ENCODE data around the gene YIF1A. TPM values are rescaled to one million over a fixed set of nuclear protein-coding genes. Genes with fewer than 3 reads are reported as not detected.

The YIF1A gene
- total RNA-seq, 1 experiment from 2014 or later = 54.7 TPM

DNA sequence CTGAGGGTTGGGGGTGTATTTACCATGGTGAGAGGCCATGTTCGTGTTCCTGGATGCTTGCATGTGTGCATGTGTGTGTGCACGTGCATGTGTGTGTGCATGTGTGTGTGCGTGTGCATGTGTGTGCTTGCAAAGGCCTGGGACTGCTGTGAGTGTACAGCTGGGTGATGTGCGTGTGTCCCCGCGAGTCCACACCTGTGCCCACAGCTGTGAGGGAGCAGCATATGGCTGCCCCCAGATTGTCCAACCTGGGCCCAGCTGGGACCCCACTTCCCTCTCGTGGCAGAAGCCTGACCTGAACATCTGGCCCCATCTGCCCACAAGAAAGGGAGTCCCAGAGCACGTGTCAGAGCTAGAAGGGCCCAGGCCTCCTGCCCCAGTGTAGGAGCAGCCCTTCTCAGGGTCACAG lies 36.3 kb upstream of the YIF1A start:
- Histone ChIP-seq H3K4me2 (ENCODE audit: low read length) (peak overlapping the region; percentile 46; the same call in 1 of the 2 replicates), H3K27me3 (ENCODE audit: insufficient read depth, low read length) (no peaks in the 10 kb centered on the region), H3K9me2 (ENCODE audit: insufficient read depth) (no peaks in the 10 kb centered on the region), H3K27ac (ENCODE audit: low read depth, low read length) (no peak overlapping the region), H3K79me2 (ENCODE audit: insufficient read depth, low read length) (no peaks in the 10 kb centered on the region), H3K4me3 (replicated peaks in 1 of 2; ENCODE audit: low read depth in 1 of 2, low read length in 2 of 2) (no peak overlapping the region), H3K4me1 (ENCODE audit: control insufficient read depth in 1 of 2, insufficient read depth in 2 of 2, low read length in 2 of 2) (peaks cover 17 to 56% of the 10 kb centered on the region in 2 experiments), H3K36me3 (ENCODE audit: control insufficient read depth in 1 of 2, insufficient read depth in 2 of 2, low read length in 2 of 2) (no peaks in the 10 kb centered on the region), H4K20me1 (ENCODE audit: insufficient read depth) (no peaks in the 10 kb centered on the region), H3K9ac (ENCODE audit: low read length) (0 out of 2 replicates have a peak overlapping the region, but pooled peaks have one; percentile 11), H3K9me3 (ENCODE audit: control insufficient read depth in 1 of 2, insufficient read depth in 1 of 2, low read depth in 1 of 2, low read length in 2 of 2) (no peaks in the 10 kb centered on the region), H2AFZ (ENCODE audit: low read depth, low read length, poor library complexity, severe bottlenecking) (no peak overlapping the region)
- CTCF ChIA-PET = interaction anchor here (2.1 kb wide), 1 partner anchor 13 kb away, joined by 9 read pairs; no protein-coding TSS in a partner anchor
- no TSS peak for BruUV-seq (replicated peaks)
- ATAC-seq (no peak), DNase-seq (ENCODE audit: low read depth, low spot score) (no peak)
- intact Hi-C loops (cut with micrococcal nuclease) = no loop called here
- RAD21 ChIA-PET (ENCODE audit: low non-redundant PET in 1 of 2, low total read pairs in 2 of 2, uncharacterized antibody in 2 of 2, unreplicated experiment in 2 of 2) = no interaction called here
- TF ChIP-seq SP1 (IDR thresholded peaks at IDR 0.05; ENCODE audit: low read depth) = no peak
- no peak for TF ChIP-seq ZFX (IDR thresholded peaks at IDR 0.05)
- TF ChIP-seq, protein P1, sequence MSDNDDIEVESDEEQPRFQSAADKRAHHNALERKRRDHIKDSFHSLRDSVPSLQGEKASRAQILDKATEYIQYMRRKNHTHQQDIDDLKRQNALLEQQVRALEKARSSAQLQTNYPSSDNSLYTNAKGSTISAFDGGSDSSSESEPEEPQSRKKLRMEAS (IDR thresholded peaks at IDR 0.05) = no peak
- TF ChIP-seq RAD21 (IDR thresholded peaks at IDR 0.05; ENCODE audit: low read depth) = no peak
- TF ChIP-seq, protein P2, sequence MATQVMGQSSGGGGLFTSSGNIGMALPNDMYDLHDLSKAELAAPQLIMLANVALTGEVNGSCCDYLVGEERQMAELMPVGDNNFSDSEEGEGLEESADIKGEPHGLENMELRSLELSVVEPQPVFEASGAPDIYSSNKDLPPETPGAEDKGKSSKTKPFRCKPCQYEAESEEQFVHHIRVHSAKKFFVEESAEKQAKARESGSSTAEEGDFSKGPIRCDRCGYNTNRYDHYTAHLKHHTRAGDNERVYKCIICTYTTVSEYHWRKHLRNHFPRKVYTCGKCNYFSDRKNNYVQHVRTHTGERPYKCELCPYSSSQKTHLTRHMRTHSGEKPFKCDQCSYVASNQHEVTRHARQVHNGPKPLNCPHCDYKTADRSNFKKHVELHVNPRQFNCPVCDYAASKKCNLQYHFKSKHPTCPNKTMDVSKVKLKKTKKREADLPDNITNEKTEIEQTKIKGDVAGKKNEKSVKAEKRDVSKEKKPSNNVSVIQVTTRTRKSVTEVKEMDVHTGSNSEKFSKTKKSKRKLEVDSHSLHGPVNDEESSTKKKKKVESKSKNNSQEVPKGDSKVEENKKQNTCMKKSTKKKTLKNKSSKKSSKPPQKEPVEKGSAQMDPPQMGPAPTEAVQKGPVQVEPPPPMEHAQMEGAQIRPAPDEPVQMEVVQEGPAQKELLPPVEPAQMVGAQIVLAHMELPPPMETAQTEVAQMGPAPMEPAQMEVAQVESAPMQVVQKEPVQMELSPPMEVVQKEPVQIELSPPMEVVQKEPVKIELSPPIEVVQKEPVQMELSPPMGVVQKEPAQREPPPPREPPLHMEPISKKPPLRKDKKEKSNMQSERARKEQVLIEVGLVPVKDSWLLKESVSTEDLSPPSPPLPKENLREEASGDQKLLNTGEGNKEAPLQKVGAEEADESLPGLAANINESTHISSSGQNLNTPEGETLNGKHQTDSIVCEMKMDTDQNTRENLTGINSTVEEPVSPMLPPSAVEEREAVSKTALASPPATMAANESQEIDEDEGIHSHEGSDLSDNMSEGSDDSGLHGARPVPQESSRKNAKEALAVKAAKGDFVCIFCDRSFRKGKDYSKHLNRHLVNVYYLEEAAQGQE (IDR thresholded peaks at IDR 0.05; ENCODE audit: low read depth) = no peak
- no peak for TF ChIP-seq EGR1 (IDR thresholded peaks at IDR 0.05; ENCODE audit: low read depth)
- TF ChIP-seq POLR2AphosphoS5 (IDR thresholded peaks at IDR 0.05; ENCODE audit: low read depth, low read length) = no peak
- TF ChIP-seq SRF (IDR thresholded peaks at IDR 0.05; ENCODE audit: low read depth) = no peak
- TF ChIP-seq TCF7L2 (IDR thresholded peaks at IDR 0.05; ENCODE audit: borderline replicate concordance, extremely low read depth, insufficient read depth, insufficient read length) = no peak
- POLR2A ChIA-PET = no interaction called here

Data from HCT116 (cell line).